Activated CD4-positive, alpha-beta memory T cell treated with anti-CD3 and anti-CD28 coated beads, Interleukin-2, amount 10 ng/mL, durations not matched to agents 7 days and 5 days (primary cell): ENCODE results near the gene CDH23. TPM values are rescaled to one million over a fixed set of nuclear protein-coding genes. Genes with fewer than 3 reads are reported as not detected.

ENCODE experiments used
- CTCF ChIA-PET: fragments of 350-600 bp; sonication (Branson Sonifier 250); formaldehyde crosslinking; loops from one replicate; lab custom pipeline; 2021; ENCODE audit warnings: antibody characterized with exemption, inconsistent platforms; lab: Charles Lee
- POLR2A ChIA-PET: fragments of 350-600 bp; sonication (Branson Sonifier 250); formaldehyde crosslinking; loops from one replicate; lab custom pipeline; 2021; ENCODE audit warnings: antibody characterized with exemption; lab: Charles Lee
- DNase-seq: peaks from one replicate; pipeline ENCODE4 v3.0.0-alpha.2; 2020
- H3K27ac Mint-ChIP-seq: one replicate; pipeline ENCODE4 v1.8.0; 2021; ENCODE audit warnings: mild to moderate bottlenecking, mixed read lengths
- H3K27me3 Mint-ChIP-seq: one replicate; pipeline ENCODE4 v1.8.0; 2021; ENCODE audit warnings: mixed read lengths
- H3K36me3 Mint-ChIP-seq: one replicate; pipeline ENCODE4 v1.8.0; 2021; ENCODE audit warnings: low read depth, mixed read lengths
- H3K4me1 Mint-ChIP-seq: one replicate; pipeline ENCODE4 v1.8.0; 2021; ENCODE audit warnings: mixed read lengths
- H3K4me3 Mint-ChIP-seq: one replicate; pipeline ENCODE4 v1.8.0; 2021; ENCODE audit warnings: mild to moderate bottlenecking, mixed read lengths
- H3K9me3 Mint-ChIP-seq: one replicate; pipeline ENCODE4 v1.8.0; 2021; ENCODE audit warnings: mixed read lengths
- total RNA-seq, 2 experiments: library from RNA; stranded (reverse); gene quantifications; one replicate each; pipeline ENCODE4 v1.2.3, GENCODE V29; 2021

Gene CDH23
- total RNA-seq, 2 experiments from 2014 or later, result 1.3 TPM

DNA sequence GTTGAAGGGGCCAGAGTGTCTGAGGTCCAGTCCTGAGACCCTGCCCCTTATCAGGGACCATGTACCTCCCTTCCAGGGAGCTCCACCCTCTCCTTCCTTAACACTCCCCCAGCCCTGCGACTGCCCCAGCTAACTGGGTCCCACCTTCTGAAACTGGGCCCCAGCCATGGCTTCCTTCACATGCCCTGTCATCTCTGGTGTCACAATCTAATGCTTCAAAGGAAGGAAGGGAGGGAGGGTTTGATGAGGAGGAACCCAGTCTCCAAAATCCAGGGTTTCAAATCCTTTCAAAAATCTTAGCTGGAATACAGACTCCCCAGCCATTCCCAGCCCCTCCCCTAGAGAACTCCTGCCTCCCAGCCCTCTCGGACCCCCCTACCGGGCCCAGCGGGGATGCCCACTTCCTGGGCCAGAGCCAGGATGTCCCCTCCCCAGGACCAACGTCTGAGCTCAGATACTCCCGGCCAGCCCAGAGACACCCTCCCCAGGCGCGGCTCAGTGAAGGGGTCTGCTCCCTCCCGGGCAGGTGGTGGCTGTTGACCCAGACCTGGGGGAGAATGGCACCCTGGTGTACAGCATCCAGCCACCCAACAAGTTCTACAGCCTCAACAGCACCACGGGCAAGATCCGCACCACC is 304.9 kb downstream of the CDH23 start:
- ChIA-PET POLR2A (interaction anchor here (1.0 to 1.3 kb wide), 2 partner anchors 10 to 11 kb away, joined by 3 to 4 read pairs; no protein-coding TSS in a partner anchor), CTCF (no interaction called here)
- no peaks in the 10 kb centered on the region for H3K27me3 Mint-ChIP-seq
- no peaks in the 10 kb centered on the region for H3K9me3 Mint-ChIP-seq
- H3K27ac Mint-ChIP-seq, result no peak overlapping the region
- H3K4me1 Mint-ChIP-seq, result peaks cover 42% of the 10 kb centered on the region
- no peak overlapping the region for H3K4me3 Mint-ChIP-seq
- no peak for DNase-seq
- H3K36me3 Mint-ChIP-seq, result no peaks in the 10 kb centered on the region

DNA sequence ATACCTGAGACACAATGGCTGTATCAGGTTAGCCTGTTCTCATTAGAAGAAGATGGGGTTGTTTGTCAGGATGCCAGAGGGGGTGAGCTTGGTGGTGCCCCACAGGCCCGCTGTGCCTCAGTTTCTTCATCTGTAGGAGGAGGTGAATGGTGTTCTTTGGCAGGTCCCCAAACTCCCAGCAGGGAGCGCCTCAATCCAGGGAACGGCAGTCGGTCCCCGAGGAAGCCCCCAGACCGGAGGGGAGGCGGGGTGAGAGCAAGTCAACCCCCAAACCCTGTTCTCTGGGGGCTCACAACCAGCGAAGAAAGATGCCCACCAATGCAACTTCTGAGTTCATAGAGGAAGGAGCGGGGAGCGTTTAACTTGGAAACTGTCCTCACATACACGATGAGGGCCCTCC is 306.9 kb downstream of the CDH23 start:
- POLR2A ChIA-PET, result no interaction called here
- no peak for DNase-seq
- Mint-ChIP-seq H3K36me3 (no peaks in the 10 kb centered on the region), H3K4me3 (no peak overlapping the region), H3K27me3 (no peaks in the 10 kb centered on the region), H3K9me3 (no peaks in the 10 kb centered on the region), H3K4me1 (peaks cover 33% of the 10 kb centered on the region), H3K27ac (no peak overlapping the region)
- CTCF ChIA-PET, result interaction anchor here (1.4 kb wide), 1 partner anchor 70 kb away, joined by 4 read pairs; no protein-coding TSS in a partner anchor

DNA sequence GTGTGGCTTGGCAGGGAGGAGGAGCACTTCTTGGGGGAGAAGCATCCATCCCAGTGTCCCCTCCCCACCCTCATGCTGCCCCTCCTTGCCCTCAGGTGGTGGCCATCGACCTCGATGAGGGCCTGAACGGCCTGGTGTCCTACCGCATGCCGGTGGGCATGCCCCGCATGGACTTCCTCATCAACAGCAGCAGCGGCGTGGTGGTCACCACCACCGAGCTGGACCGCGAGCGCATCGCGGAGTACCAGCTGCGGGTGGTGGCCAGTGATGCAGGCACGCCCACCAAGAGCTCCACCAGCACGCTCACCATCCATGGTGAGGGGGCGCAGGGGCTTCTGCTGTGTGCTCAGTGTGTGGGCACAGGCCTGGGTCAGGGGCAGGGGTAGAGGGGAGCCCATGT is 308.1 kb downstream of the CDH23 start:
- H3K9me3 Mint-ChIP-seq, result no peaks in the 10 kb centered on the region
- CTCF ChIA-PET, result interaction anchor here (0.6 to 5.7 kb wide), 4 partner anchors 44 to 322 kb away, joined by 3 to 38 read pairs (median 4); no protein-coding TSS in a partner anchor
- H3K27ac Mint-ChIP-seq, result no peak overlapping the region
- POLR2A ChIA-PET, result no interaction called here
- no peak for DNase-seq
- H3K4me3 Mint-ChIP-seq, result no peak overlapping the region
- H3K27me3 Mint-ChIP-seq, result no peaks in the 10 kb centered on the region
- H3K36me3 Mint-ChIP-seq, result no peaks in the 10 kb centered on the region
- H3K4me1 Mint-ChIP-seq, result peaks cover 27% of the 10 kb centered on the region

DNA sequence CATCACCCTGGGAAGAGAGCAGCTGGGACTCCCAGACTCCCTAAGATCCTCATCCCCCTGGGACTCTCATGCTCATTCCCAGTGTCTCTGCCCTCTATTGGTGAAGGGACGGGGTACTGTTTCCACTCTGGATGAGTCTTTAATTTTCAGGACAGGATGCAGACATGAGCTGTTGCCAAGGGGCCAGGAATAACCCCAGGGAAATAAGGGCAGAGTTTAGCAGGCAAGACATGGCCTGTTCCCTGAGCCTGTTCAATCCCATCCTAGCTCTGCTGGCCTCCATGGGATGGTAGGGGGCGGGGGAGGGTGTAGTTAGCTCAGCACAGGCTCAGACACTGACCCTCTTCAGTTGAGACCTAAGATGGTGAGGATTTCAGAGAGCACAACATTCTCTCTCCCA is 308.9 kb downstream of the CDH23 start:
- Mint-ChIP-seq H3K36me3 (no peaks in the 10 kb centered on the region), H3K4me1 (peaks cover 24% of the 10 kb centered on the region), H3K9me3 (no peaks in the 10 kb centered on the region), H3K27ac (no peak overlapping the region), H3K27me3 (no peaks in the 10 kb centered on the region), H3K4me3 (no peak overlapping the region)
- ChIA-PET POLR2A (interaction anchor here (1.3 kb wide), 1 partner anchor 9 kb away, joined by 4 read pairs; no protein-coding TSS in a partner anchor), CTCF (interaction anchor here (0.6 to 8.3 kb wide), 8 partner anchors 10 to 387 kb away, joined by 3 to 160 read pairs (median 4); partner anchors contain the start of gene SLC29A3)
- DNase-seq, result no peak

DNA sequence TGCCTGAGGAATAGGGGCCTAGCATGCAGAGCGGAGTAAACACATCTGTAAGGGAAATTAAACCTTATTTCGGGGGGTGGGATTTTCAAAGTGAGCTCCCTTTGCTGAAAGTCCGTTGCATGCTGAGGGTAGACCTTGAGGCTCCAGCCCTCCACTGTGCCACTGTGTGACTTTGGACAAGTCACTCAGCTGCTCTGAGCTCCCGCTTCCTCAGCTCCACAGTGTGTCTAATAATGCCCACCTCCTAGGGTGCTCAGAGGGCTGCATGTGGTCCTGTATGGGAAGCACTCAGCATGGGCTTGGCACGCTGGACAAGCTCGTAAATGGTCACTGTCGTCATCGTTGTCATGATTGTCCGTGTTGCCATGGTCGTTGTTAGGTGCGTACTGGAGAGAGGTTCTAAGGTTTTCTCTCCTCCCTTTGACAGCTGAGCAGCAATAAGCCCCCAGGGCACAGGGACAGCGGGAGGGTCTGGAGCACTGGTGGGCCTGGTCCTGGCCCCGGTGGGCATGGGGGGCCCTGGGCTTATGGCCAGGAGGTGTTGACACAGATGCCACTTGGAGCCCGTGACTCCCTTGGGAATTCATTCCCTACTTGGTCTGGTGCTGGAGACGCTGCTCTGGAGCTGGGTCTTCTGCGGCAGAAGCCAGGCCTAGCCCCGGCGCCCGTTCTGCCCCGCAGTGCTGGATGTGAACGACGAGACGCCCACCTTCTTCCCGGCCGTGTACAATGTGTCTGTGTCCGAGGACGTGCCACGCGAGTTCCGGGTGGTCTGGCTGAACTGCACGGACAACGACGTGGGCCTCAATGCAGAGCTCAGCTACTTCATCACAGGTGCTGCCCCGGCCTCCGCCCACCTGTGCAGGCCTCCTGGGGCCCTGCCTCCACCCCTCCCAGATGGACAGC is 309.7 kb downstream of the CDH23 start:
- ChIA-PET CTCF (interaction anchor here (1.1 to 8.3 kb wide), 14 partner anchors 9 to 388 kb away, joined by 3 to 160 read pairs (median 8); partner anchors contain the start of genes SLC29A3 and VSIR), POLR2A (interaction anchor here (0.6 to 1.4 kb wide), 3 partner anchors 8 to 62 kb away, joined by 3 to 6 read pairs (median 4); no protein-coding TSS in a partner anchor)
- Mint-ChIP-seq H3K27ac (no peak overlapping the region), H3K36me3 (no peaks in the 10 kb centered on the region), H3K27me3 (no peaks in the 10 kb centered on the region), H3K4me1 (peaks cover 17% of the 10 kb centered on the region), H3K9me3 (no peaks in the 10 kb centered on the region), H3K4me3 (no peak overlapping the region)
- DNase-seq, result no peak

DNA sequence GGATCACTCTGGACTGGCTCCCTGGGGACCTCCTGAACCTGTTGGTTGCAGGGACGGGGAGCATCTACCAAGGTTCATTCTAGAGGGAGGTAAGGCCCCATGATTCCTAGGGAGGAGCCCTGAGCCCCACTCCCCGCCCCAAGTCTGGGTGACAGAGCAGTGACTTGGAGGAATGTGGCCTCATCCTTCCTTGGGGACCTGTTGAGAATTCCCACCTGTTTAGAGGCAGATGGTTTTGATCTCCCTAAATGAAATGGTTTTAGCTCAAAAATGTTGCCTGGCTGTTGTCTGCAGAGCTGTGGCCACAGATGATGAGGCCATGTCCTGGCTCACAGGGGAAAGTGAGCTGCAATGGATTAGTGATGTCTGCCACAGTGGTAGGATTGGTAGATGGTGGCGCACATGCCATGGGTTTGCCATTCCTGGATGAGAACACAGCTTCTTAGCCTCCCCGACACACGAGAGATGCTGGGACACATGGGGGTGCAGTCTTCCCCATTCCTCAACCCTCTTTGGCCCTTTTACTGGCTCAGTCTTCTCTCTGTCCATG is 310.6 kb downstream of the CDH23 start:
- Mint-ChIP-seq H3K9me3 (no peaks in the 10 kb centered on the region), H3K27me3 (no peaks in the 10 kb centered on the region), H3K4me1 (peaks cover 22% of the 10 kb centered on the region), H3K4me3 (no peak overlapping the region), H3K36me3 (no peaks in the 10 kb centered on the region), H3K27ac (no peak overlapping the region)
- DNase-seq, result no peak
- CTCF ChIA-PET, result interaction anchor here (0.8 to 8.3 kb wide), 20 partner anchors 12 to 395 kb away, joined by 3 to 160 read pairs (median 6); partner anchors contain the start of gene VSIR
- POLR2A ChIA-PET, result interaction anchor here (0.6 to 1.4 kb wide), 3 partner anchors 10 to 61 kb away, joined by 3 to 6 read pairs (median 4); no protein-coding TSS in a partner anchor

DNA sequence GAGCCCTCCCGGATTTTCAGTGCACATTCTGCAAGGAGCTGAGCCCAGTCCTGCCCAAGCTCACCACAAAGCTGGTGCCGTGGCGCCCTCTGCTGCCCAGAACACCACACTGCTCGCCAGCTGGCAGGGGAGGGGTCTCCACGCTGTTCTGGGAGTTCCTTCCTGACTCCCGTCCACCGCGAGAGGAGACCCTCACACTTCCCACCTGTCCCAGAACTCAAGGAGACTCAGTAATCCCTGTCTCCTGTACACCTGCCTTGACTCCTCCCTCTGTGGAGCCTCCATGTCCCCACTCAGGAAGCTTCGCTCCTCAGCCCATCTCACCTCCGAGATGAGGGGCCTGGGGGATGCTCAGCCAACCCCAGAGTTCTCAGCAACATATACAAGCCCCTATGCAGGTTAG is 311.6 kb downstream of the CDH23 start:
- Mint-ChIP-seq H3K4me1 (peaks cover 32% of the 10 kb centered on the region), H3K4me3 (no peak overlapping the region), H3K36me3 (no peaks in the 10 kb centered on the region), H3K27me3 (no peaks in the 10 kb centered on the region), H3K27ac (no peak overlapping the region), H3K9me3 (no peaks in the 10 kb centered on the region)
- peak; percentile 73 for DNase-seq
- ChIA-PET CTCF (interaction anchor here (0.7 to 8.3 kb wide), 34 partner anchors 9 to 406 kb away, joined by 3 to 160 read pairs (median 6); partner anchors contain the start of genes SLC29A3 and VSIR), POLR2A (interaction anchor here (1.1 to 1.4 kb wide), 4 partner anchors 11 to 405 kb away, joined by 3 to 9 read pairs (median 6); partner anchors contain the start of gene VSIR)

DNA sequence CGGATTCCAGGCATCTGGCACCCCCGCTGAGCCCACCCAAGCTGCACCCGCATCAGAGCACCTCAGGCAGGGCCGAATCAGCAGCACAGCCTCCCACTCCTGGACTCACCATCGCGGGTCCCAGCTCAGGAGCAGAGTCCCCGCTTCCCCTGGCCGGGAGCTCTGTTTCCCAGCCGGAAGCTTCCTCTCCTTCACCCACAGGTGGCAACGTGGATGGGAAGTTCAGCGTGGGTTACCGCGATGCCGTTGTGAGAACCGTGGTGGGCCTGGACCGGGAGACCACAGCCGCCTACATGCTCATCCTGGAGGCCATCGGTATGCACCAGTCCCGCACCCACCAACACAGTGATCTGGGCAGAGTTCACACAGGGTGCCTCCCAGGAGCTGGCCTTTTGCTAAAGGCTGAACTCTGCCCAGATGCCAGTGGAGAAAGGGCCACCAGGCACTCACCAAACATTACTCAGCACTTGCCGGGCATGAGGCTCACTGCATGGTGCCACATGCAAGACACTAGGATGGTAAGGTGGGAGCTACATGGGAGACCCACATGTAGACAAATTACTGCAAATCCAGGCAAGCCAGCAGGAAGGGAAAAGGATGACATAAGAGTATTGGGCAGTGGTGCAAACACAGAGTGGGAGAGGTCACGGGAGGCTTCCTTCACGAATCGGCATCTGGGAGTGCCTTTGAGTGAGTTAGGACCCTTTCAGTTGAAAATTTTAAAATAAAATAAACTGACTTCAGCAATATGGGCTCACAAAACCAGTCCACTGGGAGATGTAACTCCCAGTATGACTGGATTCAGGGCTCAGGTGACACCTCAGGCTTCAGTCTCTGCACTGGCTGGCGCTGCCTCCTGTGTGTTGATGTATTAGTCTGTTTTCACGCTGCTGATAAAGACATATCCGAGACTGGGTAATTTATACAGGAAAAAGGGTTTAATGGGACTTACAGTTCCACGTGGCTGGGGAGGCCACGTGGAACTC is 312.5 kb downstream of the CDH23 start:
- H3K4me1 Mint-ChIP-seq, result peaks cover 41% of the 10 kb centered on the region
- POLR2A ChIA-PET, result interaction anchor here (1.1 to 1.4 kb wide), 3 partner anchors 63 to 406 kb away, joined by 3 to 9 read pairs (median 5); partner anchors contain the start of gene VSIR

DNA sequence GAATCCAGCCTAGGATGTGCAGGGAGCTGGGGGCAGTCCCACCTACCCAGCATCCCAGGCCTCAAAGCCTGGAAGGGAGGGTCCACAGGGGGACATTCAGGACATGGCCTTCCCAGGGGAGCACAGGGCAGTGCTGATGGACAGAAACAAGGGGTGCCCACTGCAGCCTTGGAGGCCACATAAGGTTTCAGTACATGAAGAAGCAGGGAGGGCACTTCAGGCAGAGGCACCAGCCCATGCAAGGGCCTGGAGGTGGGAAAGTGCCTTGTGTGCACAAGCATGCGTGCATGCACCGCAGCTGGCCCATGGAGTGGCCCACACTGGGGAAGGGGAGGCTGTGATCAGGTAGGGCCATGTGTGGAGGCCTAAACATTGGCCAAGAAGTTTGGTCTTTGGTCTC is 313.8 kb downstream of the CDH23 start:
- no peak overlapping the region for H3K4me3 Mint-ChIP-seq
- H3K36me3 Mint-ChIP-seq, result no peaks in the 10 kb centered on the region
- no peaks in the 10 kb centered on the region for H3K9me3 Mint-ChIP-seq
- no peak for DNase-seq
- H3K27ac Mint-ChIP-seq, result no peak overlapping the region
- H3K4me1 Mint-ChIP-seq, result peaks cover 54% of the 10 kb centered on the region
- no peaks in the 10 kb centered on the region for H3K27me3 Mint-ChIP-seq
- CTCF ChIA-PET, result interaction anchor here (0.9 to 8.3 kb wide), 4 partner anchors 15 to 343 kb away, joined by 3 to 160 read pairs (median 20); no protein-coding TSS in a partner anchor
- POLR2A ChIA-PET, result interaction anchor here (1.0 kb wide), 1 partner anchor 9 kb away, joined by 4 read pairs; no protein-coding TSS in a partner anchor

More for the DNA sequence above, 312.5 kb downstream of the CDH23 start:
- Mint-ChIP-seq H3K9me3 (no peaks in the 10 kb centered on the region), H3K36me3 (no peaks in the 10 kb centered on the region), H3K27ac (peak overlapping the region; percentile 13), H3K4me3 (no peak overlapping the region), H3K27me3 (no peaks in the 10 kb centered on the region)
- DNase-seq, result no peak
- CTCF ChIA-PET, result interaction anchor here (0.6 to 8.3 kb wide), 27 partner anchors 8 to 1487 kb away, joined by 3 to 160 read pairs (median 7); partner anchors contain the start of genes SLC29A3 and VSIR

DNA sequence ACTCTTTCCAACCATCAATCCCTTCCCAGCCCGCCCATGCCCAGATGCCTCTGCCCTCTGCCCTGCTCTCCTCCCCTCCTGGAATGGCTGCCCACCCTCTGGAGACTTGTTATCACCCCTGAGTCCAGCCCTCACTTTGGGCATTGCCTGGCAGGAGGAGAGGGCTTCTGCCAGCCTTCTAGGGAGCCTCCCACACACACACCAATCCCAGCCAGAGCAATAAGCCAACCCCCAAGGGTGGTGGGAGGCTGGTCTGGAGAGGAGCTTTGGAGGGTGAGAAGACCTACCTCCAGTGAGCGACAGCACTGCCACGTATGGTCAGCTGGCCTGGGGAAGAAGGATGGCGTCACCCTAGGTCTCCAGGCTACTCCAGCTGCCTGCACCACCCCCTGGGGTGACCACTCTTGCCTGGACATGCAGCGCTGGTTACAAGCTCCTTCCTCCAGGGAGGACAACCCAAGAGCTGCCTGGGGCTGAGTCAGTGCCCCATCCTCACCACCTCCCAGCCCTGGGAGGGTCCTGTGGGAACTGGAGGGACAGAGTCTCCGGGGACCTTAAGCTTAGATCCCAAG is 314.4 kb downstream of the CDH23 start:
- Mint-ChIP-seq H3K4me3 (no peak overlapping the region), H3K36me3 (no peaks in the 10 kb centered on the region), H3K4me1 (peaks cover 59% of the 10 kb centered on the region), H3K27me3 (no peaks in the 10 kb centered on the region), H3K27ac (no peak overlapping the region), H3K9me3 (no peaks in the 10 kb centered on the region)
- no peak for DNase-seq
- POLR2A ChIA-PET, result interaction anchor here (0.6 to 4.3 kb wide), 4 partner anchors 10 to 46 kb away, joined by 4 to 47 read pairs (median 4); no protein-coding TSS in a partner anchor
- CTCF ChIA-PET, result interaction anchor here (0.5 to 8.3 kb wide), 7 partner anchors 13 to 344 kb away, joined by 3 to 160 read pairs (median 3); partner anchors contain the start of gene VSIR

DNA sequence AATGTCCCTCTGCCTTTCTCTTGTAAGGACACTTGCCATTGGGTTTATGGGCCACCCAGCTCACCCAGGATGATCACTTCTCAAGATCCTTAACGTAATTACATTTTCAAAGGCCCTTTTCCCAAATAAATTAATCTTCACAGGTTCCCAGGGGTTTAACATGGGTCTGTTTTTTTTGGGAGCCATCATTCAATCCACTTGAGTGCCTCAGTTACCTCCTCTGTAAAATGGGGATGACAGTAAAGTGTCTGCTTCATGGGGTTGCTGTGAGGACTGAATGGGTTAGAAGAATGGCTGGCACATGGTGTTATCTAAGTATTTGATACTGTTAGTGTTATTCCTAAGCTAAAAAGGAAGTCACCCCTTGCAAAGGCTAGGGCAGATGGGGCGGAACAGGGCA is 315.4 kb downstream of the CDH23 start:
- no peak for DNase-seq
- no peaks in the 10 kb centered on the region for H3K27me3 Mint-ChIP-seq
- no peak overlapping the region for H3K4me3 Mint-ChIP-seq
- H3K9me3 Mint-ChIP-seq, result no peaks in the 10 kb centered on the region
- ChIA-PET CTCF (interaction anchor here (1.2 to 8.3 kb wide), 7 partner anchors 12 to 331 kb away, joined by 3 to 160 read pairs (median 7); partner anchors contain the start of gene VSIR), POLR2A (interaction anchor here (0.6 to 4.3 kb wide), 9 partner anchors 11 to 336 kb away, joined by 3 to 47 read pairs (median 7); partner anchors contain the start of gene VSIR)
- H3K4me1 Mint-ChIP-seq, result peaks cover 62% of the 10 kb centered on the region
- no peaks in the 10 kb centered on the region for H3K36me3 Mint-ChIP-seq
- H3K27ac Mint-ChIP-seq, result peak overlapping the region; percentile 92
